Measurements from ENCODE around the gene CNTNAP2.

CNTNAP2 gene

GRCh38 chr7:147196481-147196880, 1079.9 kb downstream of the CNTNAP2 start:
- Histone ChIP-seq H3K4me1 (ENCODE audit: control insufficient read depth in 1 of 2, insufficient read depth in 2 of 2, low read length in 2 of 2) (no peaks in the 10 kb centered on the region), H3K4ac (ENCODE audit: low read depth, low read length) (no peak overlapping the region)
- WGBS (ENCODE audit: extremely low coverage, insufficient coverage, insufficient read length), result no CpG with 5 or more reads among the region's 5 CpGs

GRCh38 chr7:147197006-147197405, 1080.4 kb downstream of the CNTNAP2 start:
- H3K4me2 ChIP-seq (ENCODE audit: low read length), result no peak overlapping the region
- no peak overlapping the region for H4K12ac ChIP-seq (ENCODE audit: low read depth, low read length)
- H3K4ac ChIP-seq (ENCODE audit: low read depth, low read length), result no peak overlapping the region
- no peak overlapping the region for H3K27ac ChIP-seq (ENCODE audit: low read depth, low read length)
- WGBS (ENCODE audit: extremely low coverage, insufficient coverage, insufficient read length), result no CpG with 5 or more reads among the region's 7 CpGs
- no peaks in the 10 kb centered on the region for H3K27me3 ChIP-seq (ENCODE audit: insufficient read depth, low read length)
- no peak overlapping the region for H4K8ac ChIP-seq (ENCODE audit: low read depth, low read length)
- H3K36me3 ChIP-seq (ENCODE audit: control insufficient read depth in 1 of 2, insufficient read depth in 2 of 2, low read length in 2 of 2), result no peaks in the 10 kb centered on the region
- no peak overlapping the region for H2BK12ac ChIP-seq (ENCODE audit: low read length)
- no peak overlapping the region for H3K18ac ChIP-seq (ENCODE audit: low read length)
- no peak overlapping the region for H2AFZ ChIP-seq (ENCODE audit: insufficient read depth, low read length, poor library complexity)
- no peak overlapping the region for H4K91ac ChIP-seq (ENCODE audit: low read depth, low read length)
- H3K23ac ChIP-seq (ENCODE audit: low read length), result no peak overlapping the region
- H3K9ac ChIP-seq (ENCODE audit: low read length), result no peak overlapping the region
- DNase-seq, result no peak
- H3K79me2 ChIP-seq (ENCODE audit: control insufficient read depth, insufficient read depth, low read length, poor library complexity), result no peaks in the 10 kb centered on the region
- no peak overlapping the region for H2BK120ac ChIP-seq (ENCODE audit: insufficient read depth, low read length, poor library complexity)
- no peaks in the 10 kb centered on the region for H3K4me1 ChIP-seq (ENCODE audit: control insufficient read depth in 1 of 2, insufficient read depth in 2 of 2, low read length in 2 of 2)
- H3K79me1 ChIP-seq (ENCODE audit: low read length), result no peaks in the 10 kb centered on the region
- H3K9me3 ChIP-seq (ENCODE audit: insufficient read depth, low read depth, low read length), result no peaks in the 10 kb centered on the region
- no peak overlapping the region for H2AK5ac ChIP-seq (ENCODE audit: low read length)
- no peak overlapping the region for H3K14ac ChIP-seq (ENCODE audit: low read length)
- H2BK5ac ChIP-seq (ENCODE audit: low read depth, low read length, poor library complexity), result no peak overlapping the region
- no peak overlapping the region for H3K4me3 ChIP-seq (ENCODE audit: low read depth, low read length)

More at GRCh38 chr7:147196481-147196880, 1079.9 kb downstream of the CNTNAP2 start:
- Histone ChIP-seq H3K79me2 (ENCODE audit: control insufficient read depth, insufficient read depth, low read length, poor library complexity) (no peaks in the 10 kb centered on the region), H3K14ac (ENCODE audit: low read length) (no peak overlapping the region), H3K9me3 (ENCODE audit: insufficient read depth, low read depth, low read length) (no peaks in the 10 kb centered on the region), H2AK5ac (ENCODE audit: low read length) (no peak overlapping the region), H3K23ac (ENCODE audit: low read length) (no peak overlapping the region), H4K91ac (ENCODE audit: low read depth, low read length) (no peak overlapping the region), H3K27me3 (ENCODE audit: insufficient read depth, low read length) (no peaks in the 10 kb centered on the region), H3K4me2 (ENCODE audit: low read length) (no peak overlapping the region), H2AFZ (ENCODE audit: insufficient read depth, low read length, poor library complexity) (no peak overlapping the region), H3K27ac (ENCODE audit: low read depth, low read length) (no peak overlapping the region), H2BK12ac (ENCODE audit: low read length) (no peak overlapping the region), H2BK120ac (ENCODE audit: insufficient read depth, low read length, poor library complexity) (no peak overlapping the region), H3K18ac (ENCODE audit: low read length) (no peak overlapping the region), H3K79me1 (ENCODE audit: low read length) (no peaks in the 10 kb centered on the region), H4K12ac (ENCODE audit: low read depth, low read length) (no peak overlapping the region), H4K8ac (ENCODE audit: low read depth, low read length) (no peak overlapping the region), H2BK5ac (ENCODE audit: low read depth, low read length, poor library complexity) (no peak overlapping the region), H3K4me3 (ENCODE audit: low read depth, low read length) (no peak overlapping the region), H3K9ac (ENCODE audit: low read length) (no peak overlapping the region), H3K36me3 (ENCODE audit: control insufficient read depth in 1 of 2, insufficient read depth in 2 of 2, low read length in 2 of 2) (no peaks in the 10 kb centered on the region)
- DNase-seq, result no peak

GRCh38 chr7:147199868-147200267, 1083.3 kb downstream of the CNTNAP2 start:
- H3K79me2 ChIP-seq (ENCODE audit: control insufficient read depth, insufficient read depth, low read length, poor library complexity), result no peaks in the 10 kb centered on the region
- H2BK5ac ChIP-seq (ENCODE audit: low read depth, low read length, poor library complexity), result no peak overlapping the region
- H3K4me3 ChIP-seq (ENCODE audit: low read depth, low read length), result no peak overlapping the region
- no peaks in the 10 kb centered on the region for H3K36me3 ChIP-seq (ENCODE audit: control insufficient read depth in 1 of 2, insufficient read depth in 2 of 2, low read length in 2 of 2)
- no peak overlapping the region for H3K14ac ChIP-seq (ENCODE audit: low read length)
- no peak overlapping the region for H4K91ac ChIP-seq (ENCODE audit: low read depth, low read length)
- no peak overlapping the region for H2AK5ac ChIP-seq (ENCODE audit: low read length)
- H3K4me1 ChIP-seq (ENCODE audit: control insufficient read depth in 1 of 2, insufficient read depth in 2 of 2, low read length in 2 of 2), result no peaks in the 10 kb centered on the region
- H2BK12ac ChIP-seq (ENCODE audit: low read length), result no peak overlapping the region
- no peak overlapping the region for H2AFZ ChIP-seq (ENCODE audit: insufficient read depth, low read length, poor library complexity)
- no CpG with 5 or more reads among the region's 1 CpG for WGBS (ENCODE audit: extremely low coverage, insufficient coverage, insufficient read length)
- no peaks in the 10 kb centered on the region for H3K9me3 ChIP-seq (ENCODE audit: insufficient read depth, low read depth, low read length)
- no peaks in the 10 kb centered on the region for H3K79me1 ChIP-seq (ENCODE audit: low read length)
- no peak overlapping the region for H4K12ac ChIP-seq (ENCODE audit: low read depth, low read length)
- no peak overlapping the region for H3K4me2 ChIP-seq (ENCODE audit: low read length)
- H3K18ac ChIP-seq (ENCODE audit: low read length), result no peak overlapping the region
- no peak overlapping the region for H4K8ac ChIP-seq (ENCODE audit: low read depth, low read length)
- no peak overlapping the region for H3K27ac ChIP-seq (ENCODE audit: low read depth, low read length)
- H2BK120ac ChIP-seq (ENCODE audit: insufficient read depth, low read length, poor library complexity), result no peak overlapping the region
- DNase-seq, result no peak
- H3K23ac ChIP-seq (ENCODE audit: low read length), result no peak overlapping the region
- H3K4ac ChIP-seq (ENCODE audit: low read depth, low read length), result no peak overlapping the region
- H3K27me3 ChIP-seq (ENCODE audit: insufficient read depth, low read length), result no peaks in the 10 kb centered on the region
- H3K9ac ChIP-seq (ENCODE audit: low read length), result no peak overlapping the region

GRCh38 chr7:147207988-147208387, 1091.4 kb downstream of the CNTNAP2 start:
- Histone ChIP-seq H2BK5ac (ENCODE audit: low read depth, low read length, poor library complexity) (no peak overlapping the region), H3K23ac (ENCODE audit: low read length) (no peak overlapping the region), H3K36me3 (ENCODE audit: control insufficient read depth in 1 of 2, insufficient read depth in 2 of 2, low read length in 2 of 2) (no peaks in the 10 kb centered on the region), H3K4me3 (ENCODE audit: low read depth, low read length) (no peak overlapping the region), H3K79me2 (ENCODE audit: control insufficient read depth, insufficient read depth, low read length, poor library complexity) (no peaks in the 10 kb centered on the region), H3K79me1 (ENCODE audit: low read length) (no peaks in the 10 kb centered on the region), H2AFZ (ENCODE audit: insufficient read depth, low read length, poor library complexity) (no peak overlapping the region), H3K27ac (ENCODE audit: low read depth, low read length) (no peak overlapping the region), H4K12ac (ENCODE audit: low read depth, low read length) (no peak overlapping the region), H4K91ac (ENCODE audit: low read depth, low read length) (no peak overlapping the region), H2BK120ac (ENCODE audit: insufficient read depth, low read length, poor library complexity) (no peak overlapping the region), H3K4ac (ENCODE audit: low read depth, low read length) (no peak overlapping the region), H3K18ac (ENCODE audit: low read length) (no peak overlapping the region), H3K14ac (ENCODE audit: low read length) (no peak overlapping the region), H2AK5ac (ENCODE audit: low read length) (no peak overlapping the region), H4K8ac (ENCODE audit: low read depth, low read length) (no peak overlapping the region), H3K27me3 (ENCODE audit: insufficient read depth, low read length) (no peaks in the 10 kb centered on the region), H2BK12ac (ENCODE audit: low read length) (no peak overlapping the region), H3K4me1 (ENCODE audit: control insufficient read depth in 1 of 2, insufficient read depth in 2 of 2, low read length in 2 of 2) (no peaks in the 10 kb centered on the region), H3K4me2 (ENCODE audit: low read length) (no peak overlapping the region), H3K9me3 (ENCODE audit: insufficient read depth, low read depth, low read length) (no peaks in the 10 kb centered on the region), H3K9ac (ENCODE audit: low read length) (no peak overlapping the region)
- no peak for DNase-seq
- no CpG with 5 or more reads among the region's 1 CpG for WGBS (ENCODE audit: extremely low coverage, insufficient coverage, insufficient read length)
